ENCODE measurements around the gene RANBP9. TPM values are rescaled to one million over a fixed set of nuclear protein-coding genes. Genes with fewer than 3 reads are reported as not detected.

Gene RANBP9
- total and polyA plus RNA-seq, 9 of the 15 experiments (the other 6 are each of a cell fraction or from before 2014, with no cell fraction given), result 27.5 to 130 (median 61.5) TPM

- TF ChIP-seq ZNF449 (CRISPR knock-in tag; IDR thresholded peaks at IDR 0.05), result no peak
- no peak for TF ChIP-seq HMBOX1 (IDR thresholded peaks at IDR 0.05)
- TF ChIP-seq, protein P1, sequence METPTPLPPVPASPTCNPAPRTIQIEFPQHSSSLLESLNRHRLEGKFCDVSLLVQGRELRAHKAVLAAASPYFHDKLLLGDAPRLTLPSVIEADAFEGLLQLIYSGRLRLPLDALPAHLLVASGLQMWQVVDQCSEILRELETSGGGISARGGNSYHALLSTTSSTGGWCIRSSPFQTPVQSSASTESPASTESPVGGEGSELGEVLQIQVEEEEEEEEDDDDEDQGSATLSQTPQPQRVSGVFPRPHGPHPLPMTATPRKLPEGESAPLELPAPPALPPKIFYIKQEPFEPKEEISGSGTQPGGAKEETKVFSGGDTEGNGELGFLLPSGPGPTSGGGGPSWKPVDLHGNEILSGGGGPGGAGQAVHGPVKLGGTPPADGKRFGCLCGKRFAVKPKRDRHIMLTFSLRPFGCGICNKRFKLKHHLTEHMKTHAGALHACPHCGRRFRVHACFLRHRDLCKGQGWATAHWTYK (CRISPR knock-in tag; IDR thresholded peaks at IDR 0.05), result peak; percentile 84; the same call in 1 of the 2 replicates
- TF ChIP-seq, protein P2, sequence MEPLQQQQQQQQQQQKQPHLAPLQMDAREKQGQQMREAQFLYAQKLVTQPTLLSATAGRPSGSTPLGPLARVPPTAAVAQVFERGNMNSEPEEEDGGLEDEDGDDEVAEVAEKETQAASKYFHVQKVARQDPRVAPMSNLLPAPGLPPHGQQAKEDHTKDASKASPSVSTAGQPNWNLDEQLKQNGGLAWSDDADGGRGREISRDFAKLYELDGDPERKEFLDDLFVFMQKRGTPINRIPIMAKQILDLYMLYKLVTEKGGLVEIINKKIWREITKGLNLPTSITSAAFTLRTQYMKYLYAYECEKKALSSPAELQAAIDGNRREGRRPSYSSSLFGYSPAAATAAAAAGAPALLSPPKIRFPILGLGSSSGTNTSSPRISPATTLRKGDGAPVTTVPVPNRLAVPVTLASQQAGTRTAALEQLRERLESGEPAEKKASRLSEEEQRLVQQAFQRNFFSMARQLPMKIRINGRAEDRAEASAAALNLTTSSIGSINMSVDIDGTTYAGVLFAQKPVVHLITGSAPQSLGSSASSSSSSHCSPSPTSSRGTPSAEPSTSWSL (CRISPR knock-in tag; IDR thresholded peaks at IDR 0.05; ENCODE audit: borderline replicate concordance), result no peak
- no peak for TF ChIP-seq NUFIP1 (IDR thresholded peaks at IDR 0.05; ENCODE audit: partially characterized antibody)
- TF ChIP-seq TAF1 (IDR thresholded peaks at IDR 0.05; ENCODE audit: control insufficient read depth, extremely low read depth, insufficient read depth, low read length, severe bottlenecking), result peak; percentile 13
- TF ChIP-seq HINFP (tag; conservative IDR thresholded peaks at IDR 0.05; ENCODE audit: low read depth), result peak; percentile 86
- no peak for TF ChIP-seq YBX1 (IDR thresholded peaks at IDR 0.05)
- peak in 1 of 2 experiments; percentile 30; a peak in 1 of 4 replicates for TF ChIP-seq ARNT (IDR thresholded peaks at IDR 0.05)
- TF ChIP-seq NCOA1 (IDR thresholded peaks at IDR 0.05; ENCODE audit: low read depth), result peak; percentile 50; the same call in 1 of the 2 replicates
- TF ChIP-seq CTBP1 (IDR thresholded peaks at IDR 0.05; ENCODE audit: borderline replicate concordance), result peak; percentile 98
- TF ChIP-seq PHTF2 (CRISPR knock-in tag; IDR thresholded peaks at IDR 0.05), result no peak
- TF ChIP-seq ZNF175 (CRISPR knock-in tag; IDR thresholded peaks at IDR 0.05; ENCODE audit: low read depth), result peak; percentile 65
- TF ChIP-seq CHD1 (IDR thresholded peaks at IDR 0.05; ENCODE audit: low read length), result peak; percentile 69
- TF ChIP-seq EP400 (IDR thresholded peaks at IDR 0.05), result peak; percentile 94
- TF ChIP-seq FOXJ3 (CRISPR knock-in tag; IDR thresholded peaks at IDR 0.05), result no peak
- no peak for TF ChIP-seq MCM5 (IDR thresholded peaks at IDR 0.05; ENCODE audit: low read depth)
- TF ChIP-seq ZNF668 (CRISPR knock-in tag; IDR thresholded peaks at IDR 0.05), result no peak; the same call in 1 of the 2 replicates
- TF ChIP-seq TEAD2 (tag; IDR thresholded peaks at IDR 0.05), result no peak
- no peak for TF ChIP-seq USF2 (CRISPR knock-in tag; IDR thresholded peaks at IDR 0.05)
Observed at GRCh38 chr6:13574571-13575376, 136.9 kb downstream of the RANBP9 start, which contains the start of gene SIRT5 (continued).

All from K562 (cell line).